Measurements from ENCODE around the gene ZNF770.

GRCh38 chr15:35028235-35028984 is 40.3 kb upstream of the ZNF770 start:
- no peak for TF ChIP-seq POLR2AphosphoS5 (IDR thresholded peaks at IDR 0.05; ENCODE audit: low read depth, low read length)
- TF ChIP-seq TAF1 (IDR thresholded peaks at IDR 0.05; ENCODE audit: borderline replicate concordance, insufficient read depth, low read length) = no peak
- TF ChIP-seq SIN3A (IDR thresholded peaks at IDR 0.05; ENCODE audit: borderline replicate concordance, insufficient read depth, low read length) = no peak
